ENCODE results near the gene PDLIM5. TPM values are rescaled to one million over a fixed set of nuclear protein-coding genes. Genes with fewer than 3 reads are reported as not detected.
"Not testable (repeated sequence)": the region's sequence is repeated elsewhere in the genome, so short reads cannot be mapped to it uniquely, and the experiment has no call there.

Gene PDLIM5
- total RNA-seq, 2 donors from 2014 or later = 418 to 594 TPM

- intact Hi-C loops (cut with DNase I) = no loop called here
- no peak for DNase-seq (ENCODE audit: low spot score)
Measured at GRCh38 chr4:94453391-94453963, 1.7 kb downstream of the PDLIM5 start.

DNA sequence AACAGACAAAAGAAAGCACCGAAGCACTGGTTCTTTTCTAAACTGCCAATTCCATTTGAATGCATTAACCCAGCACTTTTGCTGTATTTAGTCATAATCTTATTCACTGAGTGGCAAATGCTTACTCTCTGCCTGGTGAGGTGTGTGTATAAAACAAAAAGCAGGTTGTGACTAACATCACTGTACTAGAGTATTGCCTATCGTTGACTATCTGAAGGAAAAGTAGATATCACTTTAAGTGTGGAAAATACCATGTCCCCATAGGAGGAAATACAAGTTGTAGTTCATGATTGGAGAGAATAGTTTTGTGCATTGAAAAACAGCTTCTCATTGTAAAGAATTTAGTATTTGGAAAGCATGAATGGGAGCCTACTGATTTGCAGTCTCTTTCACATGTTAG is 2.7 kb downstream of the PDLIM5 start:
- DNase-seq (ENCODE audit: low spot score) = no peak
- intact Hi-C loops (cut with DNase I) = no loop called here

DNA sequence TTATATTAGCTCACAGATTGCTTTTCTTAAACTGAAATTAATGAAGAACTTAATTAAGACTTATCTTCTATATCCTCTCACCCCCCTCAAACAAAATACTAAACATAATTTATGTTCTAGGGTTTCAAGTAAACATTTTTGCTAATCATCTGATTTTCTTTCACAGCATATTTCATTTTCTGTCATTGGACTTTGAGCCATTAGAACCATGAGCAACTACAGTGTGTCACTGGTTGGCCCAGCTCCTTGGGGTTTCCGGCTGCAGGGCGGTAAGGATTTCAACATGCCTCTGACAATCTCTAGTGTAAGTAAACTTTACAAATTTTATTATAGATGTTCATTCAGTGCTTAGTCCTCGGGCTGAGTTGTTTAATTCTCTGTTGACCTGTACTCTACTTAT is 3.3 kb downstream of the PDLIM5 start:
- peak; percentile 93 for DNase-seq (ENCODE audit: low spot score)
- intact Hi-C loops (cut with DNase I) = no loop called here

DNA sequence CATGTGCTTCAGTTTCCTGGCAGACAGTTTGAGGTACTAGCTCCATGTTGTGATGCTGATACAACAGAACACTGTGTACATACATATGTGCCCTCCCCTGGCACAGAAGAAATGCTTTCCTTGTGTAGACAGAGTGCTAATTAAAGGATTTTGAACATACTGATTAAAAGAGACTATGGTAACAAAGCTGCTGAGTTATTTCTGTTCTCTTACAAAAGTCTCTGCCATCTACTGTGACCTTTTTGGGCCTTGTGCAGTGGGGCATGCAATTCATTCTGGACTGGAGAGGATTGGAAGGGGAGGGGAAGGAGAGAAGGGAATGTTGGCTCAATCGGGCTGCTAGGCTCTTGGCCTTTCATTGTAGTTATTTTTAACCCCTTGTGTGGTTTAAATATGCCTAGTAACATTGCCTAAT is 6.0 kb downstream of the PDLIM5 start:
- no peak for DNase-seq (ENCODE audit: low spot score)
- intact Hi-C loops (cut with DNase I) = no loop called here

- intact Hi-C loops (cut with DNase I) = no loop called here
- DNase-seq (ENCODE audit: low spot score) = no peak
Measured at GRCh38 chr4:94458682-94459081, 6.9 kb downstream of the PDLIM5 start.

DNA sequence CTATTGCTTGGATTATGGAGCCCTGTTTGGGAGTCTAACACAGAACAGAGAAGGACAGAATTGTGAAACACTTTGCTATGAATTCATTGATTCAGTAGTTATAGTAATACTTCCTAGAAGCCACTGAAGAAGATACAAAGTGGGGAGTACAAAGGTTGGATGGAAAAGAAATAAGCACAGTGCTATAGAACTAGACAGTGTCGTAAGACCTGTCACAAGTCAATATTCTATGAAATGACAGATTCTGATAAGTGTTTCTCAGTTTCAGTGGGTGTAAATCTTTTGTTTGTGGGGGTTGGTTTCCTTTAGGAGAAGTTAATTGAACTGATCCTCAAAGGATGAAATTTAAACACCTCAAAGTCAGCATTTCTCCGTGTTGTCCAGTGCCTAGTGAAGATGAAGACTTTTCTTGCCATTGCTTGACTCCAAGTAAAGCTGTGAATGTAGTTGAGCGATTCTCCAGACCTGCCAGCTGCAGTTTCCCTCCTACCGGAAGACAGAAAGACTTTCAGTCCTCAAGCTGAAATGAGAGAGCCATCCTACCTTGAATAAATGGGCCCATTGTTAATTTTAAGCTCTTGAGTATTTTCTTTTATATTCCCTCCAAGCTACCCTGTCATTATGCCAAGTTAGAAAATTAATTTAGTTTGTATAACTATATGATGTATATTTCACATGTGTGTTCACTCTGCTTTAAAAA is 7.9 kb downstream of the PDLIM5 start:
- DNase-seq (ENCODE audit: low spot score) = no peak
- intact Hi-C loops (cut with DNase I) = no loop called here

DNA sequence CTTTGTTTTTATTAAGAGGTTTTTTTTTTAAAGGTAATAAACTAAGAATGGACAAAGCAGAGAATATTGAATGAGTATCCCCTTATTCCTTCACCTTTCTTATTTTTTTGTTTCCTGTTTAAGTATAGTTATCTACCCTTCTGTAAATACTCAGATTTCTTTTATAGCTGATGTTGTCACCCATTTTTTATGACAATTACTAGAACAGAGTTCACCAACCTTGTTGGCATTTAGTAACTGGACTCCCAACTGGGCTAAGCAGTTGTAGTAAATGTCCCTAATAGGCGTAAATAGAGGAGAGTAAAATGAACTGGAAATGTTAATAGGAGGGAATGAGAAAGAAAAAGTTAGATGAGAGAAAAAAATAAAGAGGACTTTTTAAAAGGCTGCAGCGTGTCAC is 9.8 kb downstream of the PDLIM5 start:
- no peak for DNase-seq (ENCODE audit: low spot score)
- intact Hi-C loops (cut with DNase I) = no loop called here

GRCh38 chr4:94462572-94462971 is 10.8 kb downstream of the PDLIM5 start:
- DNase-seq (ENCODE audit: low spot score) = no peak
- intact Hi-C loops (cut with DNase I) = no loop called here

- intact Hi-C loops (cut with DNase I) = no loop called here
- no peak for DNase-seq (ENCODE audit: low spot score)
Measured at GRCh38 chr4:94463771-94464170, 12.0 kb downstream of the PDLIM5 start.

DNA sequence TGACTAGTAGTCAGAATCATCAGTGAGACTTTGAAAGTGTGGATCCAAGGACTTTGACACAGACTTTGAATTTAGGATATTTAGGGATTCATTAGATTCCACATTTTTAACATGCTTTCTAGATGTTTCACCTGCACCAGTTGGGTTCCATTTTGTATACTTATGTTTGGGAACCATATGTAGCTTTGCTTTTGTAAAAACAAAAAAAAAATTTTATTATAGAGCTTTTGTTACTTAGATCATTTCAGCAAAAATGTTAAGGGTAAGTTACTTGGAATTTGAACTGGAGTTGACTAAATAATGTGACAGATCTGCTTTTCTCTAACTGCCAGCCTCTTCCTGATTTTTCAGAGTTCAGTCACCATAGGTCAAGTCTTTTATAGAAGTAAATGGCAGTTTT is 14.6 kb downstream of the PDLIM5 start:
- DNase-seq (ENCODE audit: low spot score) = no peak
- intact Hi-C loops (cut with DNase I) = no loop called here

GRCh38 chr4:94466923-94467322 is 15.2 kb downstream of the PDLIM5 start:
- intact Hi-C loops (cut with DNase I) = no loop called here
- DNase-seq (ENCODE audit: low spot score) = no peak

DNA sequence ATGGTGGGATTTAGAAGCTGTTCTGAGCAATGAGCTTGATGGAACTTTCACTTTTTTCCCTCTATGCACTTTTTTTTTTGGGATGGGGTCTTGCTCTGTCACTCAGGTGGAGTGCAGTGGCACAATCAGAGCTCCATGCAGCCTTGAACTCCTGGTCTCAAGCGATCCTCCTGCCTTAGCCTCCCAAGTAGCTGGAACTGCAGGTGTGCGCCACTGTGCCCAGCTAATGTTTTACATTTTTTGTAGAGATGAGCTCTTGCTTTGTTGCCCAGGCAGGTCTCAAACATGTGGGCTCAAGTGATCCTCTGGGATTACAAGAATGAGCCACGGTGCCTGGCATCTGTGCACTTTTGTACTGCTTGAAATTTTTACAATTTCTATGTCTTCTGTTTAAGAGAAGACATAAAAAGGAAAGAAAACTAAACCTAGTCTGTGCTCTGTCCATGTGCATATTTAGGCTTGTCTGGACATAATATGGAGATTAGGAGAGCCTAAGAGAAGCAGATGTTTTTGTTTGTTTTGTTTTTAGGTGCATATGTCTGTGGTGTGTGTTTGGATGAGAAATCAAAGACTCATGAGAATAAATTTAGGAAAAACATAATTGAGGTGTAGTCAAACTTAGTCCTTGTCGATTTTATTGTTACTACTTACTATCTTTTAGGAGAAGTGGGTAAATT is 16.5 kb downstream of the PDLIM5 start:
- no peak for DNase-seq (ENCODE audit: low spot score)

DNA sequence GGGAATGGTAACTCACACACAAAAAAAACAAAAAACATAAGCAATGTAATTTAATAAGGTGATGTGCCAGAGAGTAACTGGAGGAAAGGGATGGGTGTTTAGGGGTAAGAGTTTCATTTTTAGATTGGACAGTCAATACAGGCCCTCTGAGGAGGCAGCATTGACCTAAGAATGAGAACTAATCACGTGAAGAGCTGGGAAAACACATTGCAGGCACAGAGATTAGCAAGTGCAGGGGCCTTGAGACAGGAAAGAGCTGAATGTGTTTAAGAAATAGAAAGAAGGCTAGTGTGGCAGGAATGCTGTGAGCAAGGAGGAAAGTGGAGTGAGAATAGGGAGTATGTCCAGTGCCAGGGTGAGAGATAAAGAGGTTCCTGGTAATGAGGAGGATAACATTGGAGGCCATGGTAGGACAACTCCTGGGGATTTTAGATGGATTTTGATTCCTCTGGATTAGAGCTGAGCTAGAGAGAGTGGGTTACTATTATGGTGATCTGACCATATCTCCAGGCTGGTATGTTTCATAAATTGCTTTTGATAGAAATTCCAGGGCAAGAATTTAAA is 17.6 kb downstream of the PDLIM5 start:
- intact Hi-C loops (cut with DNase I) = no loop called here
- no peak for DNase-seq (ENCODE audit: low spot score)

More for the DNA sequence above, 16.5 kb downstream of the PDLIM5 start:
- intact Hi-C loops (cut with DNase I) = no loop called here

DNA sequence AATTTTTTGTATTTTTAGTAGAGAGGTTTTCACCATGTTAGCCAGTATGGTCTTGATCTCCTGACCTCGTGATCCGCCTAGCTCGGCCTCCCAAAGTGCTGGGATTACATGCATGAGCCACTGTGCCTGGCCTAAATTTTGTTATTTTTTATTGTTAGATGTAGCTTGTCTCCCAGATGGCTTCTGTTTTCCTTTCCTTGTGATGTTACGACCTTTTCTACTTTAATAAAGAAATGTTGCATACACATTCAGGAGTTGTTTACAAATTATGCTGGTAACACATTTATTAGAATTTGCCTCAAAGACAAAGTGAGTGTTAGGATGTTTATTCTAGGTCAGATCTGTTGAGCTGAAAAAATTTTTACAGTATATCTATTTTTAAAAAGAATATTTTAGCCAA is 18.4 kb downstream of the PDLIM5 start:
- DNase-seq (ENCODE audit: low spot score) = no peak
- intact Hi-C loops (cut with DNase I) = no loop called here

GRCh38 chr4:94470782-94471181 is 19.0 kb downstream of the PDLIM5 start:
- DNase-seq (ENCODE audit: low spot score); intact Hi-C loops (cut with DNase I): not testable (repeated sequence)

DNA sequence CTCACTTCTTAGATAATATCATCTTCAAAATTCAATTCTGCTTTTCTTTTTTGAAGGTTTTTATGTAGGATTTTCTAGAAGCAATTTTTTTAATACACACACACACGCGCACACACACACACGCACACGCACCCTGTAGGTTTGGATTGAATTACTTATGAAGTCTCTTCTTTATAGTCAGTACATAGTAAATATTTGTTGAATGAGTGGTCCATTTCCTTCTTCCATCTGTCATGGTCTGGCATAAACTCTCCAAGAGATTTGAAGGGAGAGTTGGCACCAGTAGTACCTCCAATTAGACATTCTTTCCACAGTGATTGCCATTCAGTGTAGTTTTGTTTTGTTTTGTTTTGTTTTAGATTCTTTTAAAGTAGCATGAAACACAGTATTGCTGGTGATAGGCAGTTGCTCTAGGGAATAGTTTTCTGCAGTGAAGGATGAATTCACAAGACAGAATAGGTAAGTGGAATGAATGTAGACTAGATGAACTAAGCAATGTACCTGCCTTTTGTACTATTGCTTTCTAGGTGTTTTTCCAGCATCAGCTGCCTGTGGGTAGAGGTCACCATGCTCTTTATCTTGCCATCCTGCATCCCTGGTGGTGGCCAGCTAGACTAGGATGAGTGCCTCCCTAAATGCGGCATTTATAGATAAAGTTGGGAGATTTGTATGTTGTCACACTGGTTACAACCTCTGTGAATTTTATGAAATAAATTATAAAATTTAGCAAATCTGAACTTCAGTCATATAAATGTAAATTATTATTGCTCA is 20.5 kb downstream of the PDLIM5 start:
- DNase-seq (ENCODE audit: low spot score) = no peak
- intact Hi-C loops (cut with DNase I) = no loop called here

GRCh38 chr4:94475050-94475449 is 23.3 kb downstream of the PDLIM5 start:
- intact Hi-C loops (cut with DNase I) = no loop called here

DNA sequence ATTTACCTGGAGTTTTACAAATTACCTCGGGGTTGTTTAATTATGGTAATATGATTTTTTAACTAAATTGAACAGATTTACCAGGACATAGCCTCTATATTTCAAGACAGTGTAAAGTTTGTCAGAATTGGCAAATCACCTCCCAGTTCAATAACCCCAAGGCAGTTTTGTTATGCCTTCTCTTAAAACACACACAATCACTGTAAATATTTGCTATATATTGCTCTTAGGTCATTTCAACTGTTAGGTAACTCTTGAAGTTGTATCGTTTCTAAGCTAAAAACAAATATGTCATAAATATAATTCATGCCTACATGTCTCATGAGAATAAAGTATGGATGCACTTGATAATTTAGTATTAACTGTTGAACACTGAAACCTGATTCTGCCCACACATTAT is 24.1 kb downstream of the PDLIM5 start:
- intact Hi-C loops (cut with DNase I) = no loop called here
- no peak for DNase-seq (ENCODE audit: low spot score)

More at GRCh38 chr4:94475050-94475449, 23.3 kb downstream of the PDLIM5 start:
- DNase-seq (ENCODE audit: low spot score) = no peak

DNA sequence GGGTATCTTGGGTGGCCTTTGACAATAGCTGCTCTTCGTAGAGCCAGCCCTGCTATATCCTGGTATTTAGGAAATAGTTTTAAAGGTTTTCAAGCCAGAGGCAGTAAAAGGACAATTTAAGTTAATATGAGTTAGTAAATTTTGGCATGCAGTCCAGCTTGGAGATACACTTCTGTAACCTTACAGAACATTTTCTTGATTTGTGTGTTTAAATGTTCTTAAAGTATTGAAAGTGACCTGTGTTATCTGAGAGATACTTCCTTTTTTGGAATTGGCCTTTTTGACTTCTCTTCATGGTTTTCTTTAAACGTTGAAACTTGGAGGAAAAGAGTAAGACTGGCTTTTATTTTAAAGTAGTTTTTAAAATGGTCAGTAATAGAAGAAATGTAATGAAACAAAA is 25.5 kb downstream of the PDLIM5 start:
- DNase-seq (ENCODE audit: low spot score) = no peak
- intact Hi-C loops (cut with DNase I) = no loop called here

DNA sequence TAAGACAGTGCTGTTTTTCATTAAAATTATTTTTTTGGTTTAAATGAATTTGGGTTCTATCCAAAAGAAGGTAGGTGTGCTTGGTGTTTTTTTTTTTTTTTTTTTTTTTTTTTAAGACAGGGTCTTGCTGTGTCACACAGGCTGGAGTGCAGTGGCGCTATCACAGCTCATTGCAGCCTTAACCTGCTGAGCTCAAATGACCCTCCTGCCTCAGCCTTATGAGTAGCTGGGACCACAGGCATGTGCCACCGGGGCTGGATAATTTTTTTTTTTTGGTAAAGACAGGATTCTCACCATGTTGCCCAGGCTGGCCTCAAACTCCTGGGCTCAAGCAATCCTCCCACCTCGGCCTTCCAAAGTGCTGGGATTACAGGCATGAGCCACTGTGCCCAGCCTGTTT is 27.1 kb downstream of the PDLIM5 start:
- intact Hi-C loops (cut with DNase I); DNase-seq (ENCODE audit: low spot score): not testable (repeated sequence)

Measured in posterior vena cava (tissue), 2 donors.